H1 (cell line): ENCODE measurements around the gene GALNTL6. TPM values are rescaled to one million over a fixed set of nuclear protein-coding genes. Genes with fewer than 3 reads are reported as not detected.

Experiments
- CTCF ChIA-PET: fragments of 300-600 bp; sonication (Branson Sonifier 250); formaldehyde crosslinking; loops from one replicate; lab custom pipeline; 2021; ENCODE audit not compliant: partially characterized antibody; lab: Charles Lee
- POLR2A ChIA-PET: fragments of 300-600 bp; sonication (Branson Sonifier 250); formaldehyde crosslinking; loops from one replicate; lab custom pipeline; 2021; ENCODE audit warnings: inconsistent platforms; ENCODE audit not compliant: partially characterized antibody; lab: Charles Lee
- DNase-seq, 2 experiments: peaks; one replicate each; pipeline versions ENCODE4 v3.0.0 to v3.0.0-alpha.2; 2010 to 2022; ENCODE audit warnings: low spot score in 2 of 2, low read depth in 1 of 2, mixed read lengths in 1 of 2
- FAIRE-seq: peaks from 2 replicates; lab custom pipeline; 2011; peaks lifted over from hg19 to GRCh38; lab: Jason Lieb, UNC
- H2AFZ ChIP-seq: 2 replicates; pipeline ENCODE4 v1.8.1; 2012; ENCODE audit warnings: low read length, inconsistent platforms
- H2AK5ac ChIP-seq: 2 replicates; pipeline ENCODE4 v1.6.1; 2013; ENCODE audit warnings: low read depth, low read length
- H2BK120ac ChIP-seq: replicated peaks from 2 replicates; pipeline ENCODE3; 2013; ENCODE audit warnings: low read depth, low read length, inconsistent platforms
- H2BK12ac ChIP-seq: 2 replicates; pipeline ENCODE4 v1.6.1; 2013; ENCODE audit warnings: low read depth, low read length
- H2BK15ac ChIP-seq: 2 replicates; pipeline ENCODE4 v1.6.1; 2013; ENCODE audit warnings: low read length
- H2BK20ac ChIP-seq: 2 replicates; pipeline ENCODE4 v1.6.1; 2013; ENCODE audit warnings: low read length
- H2BK5ac ChIP-seq: 2 replicates; pipeline ENCODE4 v1.6.1; 2013; ENCODE audit warnings: low read depth, low read length
- H3K14ac ChIP-seq: 2 replicates; pipeline ENCODE4 v1.6.1; 2013; ENCODE audit warnings: inconsistent platforms; ENCODE audit not compliant: insufficient read length
- H3K18ac ChIP-seq: 2 replicates; pipeline ENCODE4 v1.6.1; 2013; ENCODE audit warnings: low read length; ENCODE audit errors: extremely low read depth
- H3K23ac ChIP-seq: 2 replicates; pipeline ENCODE4 v1.6.1; 2013; ENCODE audit warnings: inconsistent platforms; ENCODE audit not compliant: insufficient read length
- H3K23me2 ChIP-seq: 2 replicates; pipeline ENCODE4 v1.6.1; 2013; ENCODE audit warnings: low read depth, low read length
- H3K27ac ChIP-seq: 2 replicates; pipeline ENCODE4 v1.6.1; 2011; ENCODE audit warnings: low read depth, low read length, inconsistent platforms
- H3K27me3 ChIP-seq, 4 experiments: replicated peaks in 1 of 4; 1 replicate in 1 of 4; 2 replicates in 3 of 4; pipeline versions ENCODE4 v1.6.1 to v1.8.1; 2011 to 2013; ENCODE audit warnings: low read length in 3 of 4, mild to moderate bottlenecking in 3 of 4, inconsistent platforms in 2 of 4, mixed read lengths in 2 of 4, moderate library complexity in 1 of 4; ENCODE audit not compliant: control insufficient read depth in 3 of 4, insufficient read depth in 3 of 4; ENCODE audit errors: extremely low read depth in 1 of 4
- H3K36me3 ChIP-seq, 4 experiments: 2 replicates each; pipeline versions ENCODE4 v1.6.1 to v1.8.1; 2011 to 2013; ENCODE audit warnings: mild to moderate bottlenecking in 4 of 4, low read length in 3 of 4, moderate library complexity in 2 of 4, control low read depth in 1 of 4, inconsistent platforms in 1 of 4; ENCODE audit not compliant: insufficient read depth in 4 of 4, control insufficient read depth in 2 of 4
- H3K4ac ChIP-seq: replicated peaks from 2 replicates; pipeline ENCODE3; 2013; ENCODE audit warnings: low read length, low read depth, mixed read lengths, inconsistent platforms; ENCODE audit not compliant: insufficient read length
- H3K4me1 ChIP-seq, 4 experiments: replicated peaks in 1 of 4; 1 replicate in 1 of 4; 2 replicates in 3 of 4; pipeline versions ENCODE4 v1.6.1 to v1.8.1; 2011 to 2013; ENCODE audit warnings: low read length in 3 of 4, inconsistent platforms in 2 of 4, mixed read lengths in 1 of 4; ENCODE audit not compliant: insufficient read depth in 4 of 4, control insufficient read depth in 3 of 4
- H3K4me2 ChIP-seq, 2 experiments: 2 replicates each; pipeline versions ENCODE4 v1.6.1 to v1.8.1; 2011 to 2013; ENCODE audit warnings: low read depth in 2 of 2, low read length in 2 of 2, control low read depth in 1 of 2, inconsistent platforms in 1 of 2, mild to moderate bottlenecking in 1 of 2; ENCODE audit not compliant: insufficient read depth in 1 of 2
- H3K4me3 ChIP-seq, 4 experiments: fragments of 200-600, 300-600 bp in 1 of 4; sonication (generic), shearing (Covaris generic), sonication (Bioruptor Twin) in 1 of 4; 2 replicates each; pipeline versions ENCODE4 v1.5.1 to v1.8.1; 2011 to 2016; ENCODE audit warnings: low read length in 4 of 4, low read depth in 3 of 4, control low read depth in 2 of 4, inconsistent platforms in 2 of 4, mild to moderate bottlenecking in 2 of 4, mixed read lengths in 1 of 4, moderate library complexity in 1 of 4; ENCODE audit not compliant: insufficient read depth in 2 of 4; ENCODE audit errors: extremely low read depth in 1 of 4
- H3K56ac ChIP-seq: replicated peaks from 2 replicates; pipeline ENCODE3; 2013; ENCODE audit warnings: low read depth, mild to moderate bottlenecking, mixed read lengths, low read length, inconsistent platforms; ENCODE audit not compliant: insufficient read length
- H3K79me1 ChIP-seq: 2 replicates; pipeline ENCODE4 v1.6.1; 2013; ENCODE audit warnings: low read depth, low read length, control low read depth
- H3K79me2 ChIP-seq, 2 experiments: 2 replicates each; pipeline versions ENCODE4 v1.6.1 to v1.8.1; 2012 to 2013; ENCODE audit warnings: low read length in 2 of 2, mild to moderate bottlenecking in 2 of 2, inconsistent platforms in 1 of 2; ENCODE audit not compliant: insufficient read depth in 2 of 2, control insufficient read depth in 1 of 2
- H3K9ac ChIP-seq, 4 experiments: replicated peaks in 1 of 4; 1 replicate in 1 of 4; 2 replicates in 3 of 4; pipeline versions ENCODE4 v1.6.1 to v1.8.1; 2011 to 2013; ENCODE audit warnings: low read depth in 3 of 4, low read length in 3 of 4, control low read depth in 2 of 4, mild to moderate bottlenecking in 2 of 4, moderate library complexity in 2 of 4, inconsistent platforms in 1 of 4; ENCODE audit errors: extremely low read depth in 1 of 4
- H3K9me3 ChIP-seq, 2 experiments: 2 replicates each; pipeline versions ENCODE4 v1.6.1 to v1.8.1; 2012 to 2013; ENCODE audit warnings: mild to moderate bottlenecking in 2 of 2, moderate library complexity in 2 of 2, control low read depth in 1 of 2, inconsistent platforms in 1 of 2, low read depth in 1 of 2, low read length in 1 of 2, mixed read lengths in 1 of 2; ENCODE audit not compliant: insufficient read depth in 2 of 2
- H4K20me1 ChIP-seq, 2 experiments: replicated peaks in 1 of 2; 2 replicates each; pipeline versions ENCODE3 to v1.8.1; 2011 to 2013; ENCODE audit warnings: inconsistent platforms in 2 of 2, low read length in 2 of 2, mild to moderate bottlenecking in 1 of 2; ENCODE audit not compliant: insufficient read depth in 2 of 2, control insufficient read depth in 1 of 2
- H4K5ac ChIP-seq: 2 replicates; pipeline ENCODE4 v1.6.1; 2013; ENCODE audit warnings: low read length, low read depth, mixed read lengths, inconsistent platforms; ENCODE audit not compliant: insufficient read length
- H4K8ac ChIP-seq: 2 replicates; pipeline ENCODE4 v1.8.0; 2013; ENCODE audit warnings: mild to moderate bottlenecking, moderate library complexity, low read length, inconsistent platforms; ENCODE audit not compliant: insufficient read depth; ENCODE audit errors: extremely low read depth
- H4K91ac ChIP-seq: replicated peaks from 2 replicates; pipeline ENCODE3; 2013; ENCODE audit warnings: low read length, mixed read lengths, inconsistent platforms; ENCODE audit not compliant: insufficient read length
- BRCA1 ChIP-seq: IDR thresholded peaks from 2 replicates; pipeline ENCODE4 v1.6.1; 2012; ENCODE audit warnings: low read depth, low read length, improper control_type of control experiment
- CEBPB ChIP-seq: IDR thresholded peaks from 2 replicates; pipeline ENCODE4 v1.6.1; 2012; ENCODE audit warnings: low read depth, low read length
- CHD2 ChIP-seq: IDR thresholded peaks from 2 replicates; pipeline ENCODE4 v1.6.1; 2012; ENCODE audit warnings: low read length, improper control_type of control experiment
- CREB1 ChIP-seq: IDR thresholded peaks from 2 replicates; pipeline ENCODE4 v1.6.1; 2012; ENCODE audit warnings: inconsistent platforms
- EZH2 ChIP-seq: fragments of 200-600 bp; sonication (generic); IDR thresholded peaks from 2 replicates; pipeline ENCODE4 v1.7.1; 2012; ENCODE audit warnings: low read depth, mild to moderate bottlenecking, moderate library complexity, low read length, inconsistent platforms; ENCODE audit not compliant: severe bottlenecking
- FOSL1 ChIP-seq: IDR thresholded peaks from 2 replicates; pipeline ENCODE4 v1.6.1; 2011; ENCODE audit warnings: mild to moderate bottlenecking, low read depth, low read length, moderate library complexity; ENCODE audit not compliant: insufficient read depth
- JUN ChIP-seq: IDR thresholded peaks from 2 replicates; pipeline ENCODE4 v1.6.1; 2011; ENCODE audit warnings: low read depth, mild to moderate bottlenecking, improper control_type of control experiment, low read length
- RXRA ChIP-seq: IDR thresholded peaks from 2 replicates; pipeline ENCODE4 v1.6.1; 2011; ENCODE audit warnings: low read depth, mild to moderate bottlenecking, low read length, moderate library complexity; ENCODE audit not compliant: insufficient read depth
- TCF12 ChIP-seq: IDR thresholded peaks from 2 replicates; pipeline ENCODE4 v1.6.1; 2011; ENCODE audit warnings: low read depth, mild to moderate bottlenecking, low read length
- WGBS, 2 experiments: shearing (Covaris generic) in 1 of 2; methylation state at CpG; one replicate each; pipeline versions ENCODE4 v1.1.6 to v1.1.7; 2013 to 2015; ENCODE audit warnings: low lambda C conversion rate in 2 of 2, mixed read lengths in 2 of 2, inconsistent platforms in 1 of 2, low coverage in 1 of 2, missing lambda C conversion rate in 1 of 2; ENCODE audit not compliant: insufficient replicate concordance in 2 of 2, insufficient coverage in 1 of 2, insufficient read length in 1 of 2; ENCODE audit errors: extremely low coverage in 1 of 2, missing lambda C conversion rate in 1 of 2; 5-methylcytosine and 5-hydroxymethylcytosine counted together
- polyA plus RNA-seq, 7 experiments: library from polyadenylated mRNA; depleted of rRNA in 3 of 7; stranded (reverse) in 5 of 7; unstranded in 2 of 7; fragments of >200 nt in 5 of 7; fragments of 200-250 nt in 2 of 7; gene quantifications; 1 replicate in 5 of 7; 2 replicates in 1 of 7; 4 replicates in 1 of 7; pipeline versions ENCODE4 v1.2.1 to v1.2.3, GENCODE V29; 2011 to 2013; ENCODE audit warnings: missing spikeins in 2 of 7, mixed read lengths in 2 of 7
- total RNA-seq: library from RNA; stranded (reverse); fragmentation: NEBNext Ultra II Directional; extraction: Animal tissue kit (Norgen Biotek cat#: 25700); gene quantifications from 2 replicates; pipeline ENCODE4 v1.2.1, GENCODE V29; 2021
- TF ChIP-seq, protein P1 (sequence below), 3 experiments: IDR thresholded peaks; 1 replicate in 2 of 3; 2 replicates in 1 of 3; pipeline versions ENCODE4 v1.5.1 to v1.6.1; 2011; ENCODE audit warnings: low read length in 3 of 3, mild to moderate bottlenecking in 3 of 3, inconsistent platforms in 2 of 3, low read depth in 1 of 3, moderate library complexity in 1 of 3; ENCODE audit not compliant: insufficient read depth in 1 of 3; ENCODE audit errors: control extremely low read depth in 1 of 3
- TF ChIP-seq, protein P2 (sequence below): IDR thresholded peaks from 2 replicates; pipeline ENCODE4 v1.6.1; 2012; ENCODE audit warnings: low read length, inconsistent platforms

Gene GALNTL6
- total and polyA plus RNA-seq, 2 of the 8 experiments (the other 6 are each of a cell fraction or from before 2014, with no cell fraction given) = 0.03 to 0.32 TPM

DNA sequence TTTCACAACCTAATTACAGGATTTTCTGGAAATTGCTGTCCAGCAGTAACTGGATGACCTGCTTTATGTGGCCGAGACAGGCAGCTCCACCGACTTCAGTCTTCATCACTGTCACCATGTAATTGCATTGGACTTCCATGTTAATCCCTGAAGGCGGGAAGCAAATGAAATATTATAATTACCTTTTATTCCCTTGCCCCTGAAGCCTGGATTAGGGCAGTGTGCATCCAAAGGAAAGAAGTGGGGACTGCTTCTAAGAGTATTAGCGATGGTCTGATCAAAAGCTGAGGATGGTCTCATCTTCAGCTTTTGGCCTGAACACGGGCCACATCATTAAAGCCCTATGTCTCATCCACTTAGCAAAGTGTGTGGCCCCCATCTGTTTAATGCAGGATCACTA, 1043.8 kb downstream of the GALNTL6 start:
- Histone ChIP-seq H3K14ac (no peak overlapping the region), H3K27me3 (no peaks in the 10 kb centered on the region), H4K91ac (no peak overlapping the region), H4K20me1 (no peaks in the 10 kb centered on the region), H2BK5ac (no peak overlapping the region), H2BK12ac (no peak overlapping the region), H3K36me3 (no peaks in the 10 kb centered on the region), H4K8ac (no peak overlapping the region), H3K4ac (no peak overlapping the region), H3K4me1 (no peaks in the 10 kb centered on the region), H2AK5ac (no peak overlapping the region), H2BK120ac (no peak overlapping the region), H3K23me2 (no peaks in the 10 kb centered on the region), H3K23ac (no peak overlapping the region), H3K56ac (no peak overlapping the region), H3K4me2 (no peak overlapping the region), H3K9ac (no peak overlapping the region), H3K27ac (no peak overlapping the region), H4K5ac (no peak overlapping the region), H2BK20ac (no peak overlapping the region), H3K9me3 (no peaks in the 10 kb centered on the region), H3K4me3 (no peak overlapping the region), H2BK15ac (no peak overlapping the region), H3K79me1 (no peaks in the 10 kb centered on the region), H3K18ac (no peak overlapping the region), H3K79me2 (no peaks in the 10 kb centered on the region), H2AFZ (no peak overlapping the region)
- FAIRE-seq (no peak), DNase-seq (no peak)
- ChIA-PET CTCF (interaction anchor here (1.0 kb wide), 1 partner anchor 15 kb away, joined by 3 read pairs; no protein-coding TSS in a partner anchor), POLR2A (no interaction called here)
- 92% methylated on average over 5 of the region's 5 CpGs; no CpG with 5 or more reads in 1 of the 2 experiments for WGBS, 2 experiments
- TF ChIP-seq JUN (no peak), CEBPB (no peak), CREB1 (no peak), TCF12 (no peak), CHD2 (no peak), BRCA1 (no peak), EZH2 (no peak), RXRA (no peak), FOSL1 (no peak)
- TF ChIP-seq, protein P1, sequence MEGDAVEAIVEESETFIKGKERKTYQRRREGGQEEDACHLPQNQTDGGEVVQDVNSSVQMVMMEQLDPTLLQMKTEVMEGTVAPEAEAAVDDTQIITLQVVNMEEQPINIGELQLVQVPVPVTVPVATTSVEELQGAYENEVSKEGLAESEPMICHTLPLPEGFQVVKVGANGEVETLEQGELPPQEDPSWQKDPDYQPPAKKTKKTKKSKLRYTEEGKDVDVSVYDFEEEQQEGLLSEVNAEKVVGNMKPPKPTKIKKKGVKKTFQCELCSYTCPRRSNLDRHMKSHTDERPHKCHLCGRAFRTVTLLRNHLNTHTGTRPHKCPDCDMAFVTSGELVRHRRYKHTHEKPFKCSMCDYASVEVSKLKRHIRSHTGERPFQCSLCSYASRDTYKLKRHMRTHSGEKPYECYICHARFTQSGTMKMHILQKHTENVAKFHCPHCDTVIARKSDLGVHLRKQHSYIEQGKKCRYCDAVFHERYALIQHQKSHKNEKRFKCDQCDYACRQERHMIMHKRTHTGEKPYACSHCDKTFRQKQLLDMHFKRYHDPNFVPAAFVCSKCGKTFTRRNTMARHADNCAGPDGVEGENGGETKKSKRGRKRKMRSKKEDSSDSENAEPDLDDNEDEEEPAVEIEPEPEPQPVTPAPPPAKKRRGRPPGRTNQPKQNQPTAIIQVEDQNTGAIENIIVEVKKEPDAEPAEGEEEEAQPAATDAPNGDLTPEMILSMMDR (IDR thresholded peaks at IDR 0.05; ENCODE audit: control extremely low read depth in 1 of 3, insufficient read depth in 1 of 3, low read depth in 1 of 3, low read length in 3 of 3) = no peak
- TF ChIP-seq, protein P2, sequence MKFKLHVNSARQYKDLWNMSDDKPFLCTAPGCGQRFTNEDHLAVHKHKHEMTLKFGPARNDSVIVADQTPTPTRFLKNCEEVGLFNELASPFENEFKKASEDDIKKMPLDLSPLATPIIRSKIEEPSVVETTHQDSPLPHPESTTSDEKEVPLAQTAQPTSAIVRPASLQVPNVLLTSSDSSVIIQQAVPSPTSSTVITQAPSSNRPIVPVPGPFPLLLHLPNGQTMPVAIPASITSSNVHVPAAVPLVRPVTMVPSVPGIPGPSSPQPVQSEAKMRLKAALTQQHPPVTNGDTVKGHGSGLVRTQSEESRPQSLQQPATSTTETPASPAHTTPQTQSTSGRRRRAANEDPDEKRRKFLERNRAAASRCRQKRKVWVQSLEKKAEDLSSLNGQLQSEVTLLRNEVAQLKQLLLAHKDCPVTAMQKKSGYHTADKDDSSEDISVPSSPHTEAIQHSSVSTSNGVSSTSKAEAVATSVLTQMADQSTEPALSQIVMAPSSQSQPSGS = no peak
